ENCODE data around the gene ZBTB7B. TPM values are rescaled to one million over a fixed set of nuclear protein-coding genes. Genes with fewer than 3 reads are reported as not detected.
A peak's percentile ranks its signal among the peaks of the same experiment; 100 is the strongest.

The ZBTB7B gene
- total and polyA plus RNA-seq, 9 of the 15 experiments (the other 6 are each of a cell fraction or from before 2014, with no cell fraction given) = 0.04 to 46.5 (median 15.2) TPM

DNA sequence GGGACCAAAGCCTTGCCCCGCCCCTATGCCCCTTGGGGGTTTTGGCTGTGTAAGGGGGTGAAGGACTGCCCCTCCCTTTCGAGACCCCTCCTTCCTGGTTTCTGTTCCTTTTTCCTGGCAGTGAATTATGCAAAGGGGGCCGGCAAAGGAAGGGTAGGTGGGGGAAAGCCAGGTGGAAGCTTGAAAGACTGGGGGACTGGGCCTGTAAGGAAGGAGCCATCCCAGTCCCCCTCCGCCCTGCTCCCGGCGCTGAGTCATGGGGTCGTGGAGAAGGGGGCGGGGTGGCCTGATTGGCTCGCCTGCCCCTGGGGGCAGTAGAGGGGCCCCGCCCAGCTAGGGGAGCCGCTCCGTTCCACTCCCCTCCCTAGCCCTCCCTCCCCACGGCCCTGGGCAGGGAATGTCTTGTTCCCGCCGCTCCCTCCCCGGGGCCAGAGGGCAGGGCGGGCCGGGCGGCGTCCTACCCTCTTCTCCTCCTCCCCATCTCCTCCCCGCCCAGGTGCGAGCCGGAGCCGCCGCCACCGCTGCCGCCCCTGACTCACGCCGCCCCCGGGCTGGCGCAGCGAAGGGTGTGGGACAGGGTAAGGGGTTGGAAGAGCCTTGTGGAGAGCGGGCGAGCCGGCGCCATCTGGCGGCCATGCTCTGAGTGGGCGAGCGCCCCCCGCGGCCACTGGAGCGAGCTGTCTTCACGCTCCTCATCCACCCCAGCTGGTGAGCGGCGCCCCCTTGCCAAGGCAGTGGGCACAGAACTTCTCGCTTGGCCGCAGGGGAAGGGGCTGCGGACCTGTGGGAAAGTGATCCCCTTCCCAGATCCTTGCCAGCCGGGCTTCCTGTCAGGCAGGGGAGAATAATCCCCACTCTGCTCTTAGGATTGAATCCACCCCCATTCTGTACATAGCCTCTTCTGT, 14.7 kb downstream of the ZBTB7B start (continued):
- TF ChIP-seq, protein P1, sequence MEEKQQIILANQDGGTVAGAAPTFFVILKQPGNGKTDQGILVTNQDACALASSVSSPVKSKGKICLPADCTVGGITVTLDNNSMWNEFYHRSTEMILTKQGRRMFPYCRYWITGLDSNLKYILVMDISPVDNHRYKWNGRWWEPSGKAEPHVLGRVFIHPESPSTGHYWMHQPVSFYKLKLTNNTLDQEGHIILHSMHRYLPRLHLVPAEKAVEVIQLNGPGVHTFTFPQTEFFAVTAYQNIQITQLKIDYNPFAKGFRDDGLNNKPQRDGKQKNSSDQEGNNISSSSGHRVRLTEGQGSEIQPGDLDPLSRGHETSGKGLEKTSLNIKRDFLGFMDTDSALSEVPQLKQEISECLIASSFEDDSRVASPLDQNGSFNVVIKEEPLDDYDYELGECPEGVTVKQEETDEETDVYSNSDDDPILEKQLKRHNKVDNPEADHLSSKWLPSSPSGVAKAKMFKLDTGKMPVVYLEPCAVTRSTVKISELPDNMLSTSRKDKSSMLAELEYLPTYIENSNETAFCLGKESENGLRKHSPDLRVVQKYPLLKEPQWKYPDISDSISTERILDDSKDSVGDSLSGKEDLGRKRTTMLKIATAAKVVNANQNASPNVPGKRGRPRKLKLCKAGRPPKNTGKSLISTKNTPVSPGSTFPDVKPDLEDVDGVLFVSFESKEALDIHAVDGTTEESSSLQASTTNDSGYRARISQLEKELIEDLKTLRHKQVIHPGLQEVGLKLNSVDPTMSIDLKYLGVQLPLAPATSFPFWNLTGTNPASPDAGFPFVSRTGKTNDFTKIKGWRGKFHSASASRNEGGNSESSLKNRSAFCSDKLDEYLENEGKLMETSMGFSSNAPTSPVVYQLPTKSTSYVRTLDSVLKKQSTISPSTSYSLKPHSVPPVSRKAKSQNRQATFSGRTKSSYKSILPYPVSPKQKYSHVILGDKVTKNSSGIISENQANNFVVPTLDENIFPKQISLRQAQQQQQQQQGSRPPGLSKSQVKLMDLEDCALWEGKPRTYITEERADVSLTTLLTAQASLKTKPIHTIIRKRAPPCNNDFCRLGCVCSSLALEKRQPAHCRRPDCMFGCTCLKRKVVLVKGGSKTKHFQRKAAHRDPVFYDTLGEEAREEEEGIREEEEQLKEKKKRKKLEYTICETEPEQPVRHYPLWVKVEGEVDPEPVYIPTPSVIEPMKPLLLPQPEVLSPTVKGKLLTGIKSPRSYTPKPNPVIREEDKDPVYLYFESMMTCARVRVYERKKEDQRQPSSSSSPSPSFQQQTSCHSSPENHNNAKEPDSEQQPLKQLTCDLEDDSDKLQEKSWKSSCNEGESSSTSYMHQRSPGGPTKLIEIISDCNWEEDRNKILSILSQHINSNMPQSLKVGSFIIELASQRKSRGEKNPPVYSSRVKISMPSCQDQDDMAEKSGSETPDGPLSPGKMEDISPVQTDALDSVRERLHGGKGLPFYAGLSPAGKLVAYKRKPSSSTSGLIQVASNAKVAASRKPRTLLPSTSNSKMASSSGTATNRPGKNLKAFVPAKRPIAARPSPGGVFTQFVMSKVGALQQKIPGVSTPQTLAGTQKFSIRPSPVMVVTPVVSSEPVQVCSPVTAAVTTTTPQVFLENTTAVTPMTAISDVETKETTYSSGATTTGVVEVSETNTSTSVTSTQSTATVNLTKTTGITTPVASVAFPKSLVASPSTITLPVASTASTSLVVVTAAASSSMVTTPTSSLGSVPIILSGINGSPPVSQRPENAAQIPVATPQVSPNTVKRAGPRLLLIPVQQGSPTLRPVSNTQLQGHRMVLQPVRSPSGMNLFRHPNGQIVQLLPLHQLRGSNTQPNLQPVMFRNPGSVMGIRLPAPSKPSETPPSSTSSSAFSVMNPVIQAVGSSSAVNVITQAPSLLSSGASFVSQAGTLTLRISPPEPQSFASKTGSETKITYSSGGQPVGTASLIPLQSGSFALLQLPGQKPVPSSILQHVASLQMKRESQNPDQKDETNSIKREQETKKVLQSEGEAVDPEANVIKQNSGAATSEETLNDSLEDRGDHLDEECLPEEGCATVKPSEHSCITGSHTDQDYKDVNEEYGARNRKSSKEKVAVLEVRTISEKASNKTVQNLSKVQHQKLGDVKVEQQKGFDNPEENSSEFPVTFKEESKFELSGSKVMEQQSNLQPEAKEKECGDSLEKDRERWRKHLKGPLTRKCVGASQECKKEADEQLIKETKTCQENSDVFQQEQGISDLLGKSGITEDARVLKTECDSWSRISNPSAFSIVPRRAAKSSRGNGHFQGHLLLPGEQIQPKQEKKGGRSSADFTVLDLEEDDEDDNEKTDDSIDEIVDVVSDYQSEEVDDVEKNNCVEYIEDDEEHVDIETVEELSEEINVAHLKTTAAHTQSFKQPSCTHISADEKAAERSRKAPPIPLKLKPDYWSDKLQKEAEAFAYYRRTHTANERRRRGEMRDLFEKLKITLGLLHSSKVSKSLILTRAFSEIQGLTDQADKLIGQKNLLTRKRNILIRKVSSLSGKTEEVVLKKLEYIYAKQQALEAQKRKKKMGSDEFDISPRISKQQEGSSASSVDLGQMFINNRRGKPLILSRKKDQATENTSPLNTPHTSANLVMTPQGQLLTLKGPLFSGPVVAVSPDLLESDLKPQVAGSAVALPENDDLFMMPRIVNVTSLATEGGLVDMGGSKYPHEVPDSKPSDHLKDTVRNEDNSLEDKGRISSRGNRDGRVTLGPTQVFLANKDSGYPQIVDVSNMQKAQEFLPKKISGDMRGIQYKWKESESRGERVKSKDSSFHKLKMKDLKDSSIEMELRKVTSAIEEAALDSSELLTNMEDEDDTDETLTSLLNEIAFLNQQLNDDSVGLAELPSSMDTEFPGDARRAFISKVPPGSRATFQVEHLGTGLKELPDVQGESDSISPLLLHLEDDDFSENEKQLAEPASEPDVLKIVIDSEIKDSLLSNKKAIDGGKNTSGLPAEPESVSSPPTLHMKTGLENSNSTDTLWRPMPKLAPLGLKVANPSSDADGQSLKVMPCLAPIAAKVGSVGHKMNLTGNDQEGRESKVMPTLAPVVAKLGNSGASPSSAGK (IDR thresholded peaks at IDR 0.05) = no peak
- TF ChIP-seq FIP1L1 (IDR thresholded peaks at IDR 0.05; ENCODE audit: low read depth, low read length, poor library complexity, severe bottlenecking) (peak; percentile 99), GABPA (tag; conservative IDR thresholded peaks at IDR 0.05; ENCODE audit: low read depth) (peak; percentile 42; the same call in 1 of the 2 replicates), KDM5B (IDR thresholded peaks at IDR 0.05; ENCODE audit: insufficient replicate concordance, low read depth, low read length) (no peak), SRSF7 (optimal IDR thresholded peaks at IDR 0.05; ENCODE audit: low read depth, low read length) (no peak), POLR2B (IDR thresholded peaks at IDR 0.05; ENCODE audit: low read depth, partially characterized antibody) (peak; percentile 68), ZBTB1 (CRISPR knock-in tag; IDR thresholded peaks at IDR 0.05; ENCODE audit: borderline replicate concordance, low read depth) (0 out of 2 replicates have a peak, but pooled peaks have one; percentile 65), POU5F1 (IDR thresholded peaks at IDR 0.05; ENCODE audit: borderline replicate concordance, low read depth, low read length, partially characterized antibody) (no peak), ZFPM2 (CRISPR knock-in tag; IDR thresholded peaks at IDR 0.05) (no peak), ZNF347 (CRISPR knock-in tag; IDR thresholded peaks at IDR 0.05; ENCODE audit: low read depth) (no peak)
- TF ChIP-seq, protein P2, sequence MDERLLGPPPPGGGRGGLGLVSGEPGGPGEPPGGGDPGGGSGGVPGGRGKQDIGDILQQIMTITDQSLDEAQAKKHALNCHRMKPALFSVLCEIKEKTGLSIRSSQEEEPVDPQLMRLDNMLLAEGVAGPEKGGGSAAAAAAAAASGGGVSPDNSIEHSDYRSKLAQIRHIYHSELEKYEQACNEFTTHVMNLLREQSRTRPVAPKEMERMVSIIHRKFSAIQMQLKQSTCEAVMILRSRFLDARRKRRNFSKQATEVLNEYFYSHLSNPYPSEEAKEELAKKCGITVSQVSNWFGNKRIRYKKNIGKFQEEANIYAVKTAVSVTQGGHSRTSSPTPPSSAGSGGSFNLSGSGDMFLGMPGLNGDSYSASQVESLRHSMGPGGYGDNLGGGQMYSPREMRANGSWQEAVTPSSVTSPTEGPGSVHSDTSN (CRISPR knock-in tag; IDR thresholded peaks at IDR 0.05; ENCODE audit: low read depth) = no peak
- TF ChIP-seq, protein P2 (tag; conservative IDR thresholded peaks at IDR 0.05; ENCODE audit: low read depth) = no peak

All from K562 (cell line).